Measurements from ENCODE around the gene ENTHD1. TPM values are rescaled to one million over a fixed set of nuclear protein-coding genes. Genes with fewer than 3 reads are reported as not detected.

The ENTHD1 gene
- total RNA-seq, 1 donor from 2014 or later = not detected

DNA sequence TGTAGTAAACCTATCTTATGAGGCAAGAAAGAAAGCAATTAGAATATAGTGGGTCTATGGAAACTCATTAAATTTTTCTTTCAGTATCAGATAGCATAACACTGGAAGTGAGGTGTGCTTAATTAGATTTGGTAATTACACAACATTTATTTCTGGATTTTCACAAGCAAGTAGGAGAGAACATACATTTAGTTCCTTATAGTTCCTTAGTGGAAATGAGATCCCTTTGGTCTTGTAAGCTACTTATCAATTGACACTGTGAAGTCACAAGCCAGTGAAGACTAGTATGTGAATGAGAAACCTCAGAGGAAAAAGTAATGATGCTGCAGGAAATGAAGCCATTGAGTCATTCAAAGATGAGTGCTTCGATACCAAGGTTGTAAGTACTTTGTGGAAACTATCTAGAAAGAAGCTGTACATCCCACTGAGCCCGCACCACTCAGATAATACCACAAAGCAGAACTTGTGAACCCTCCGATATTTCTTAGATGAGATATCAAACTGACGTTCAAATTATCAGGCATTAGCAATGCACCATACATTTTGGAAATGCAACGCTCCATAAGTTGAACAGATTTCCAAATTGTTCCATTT is 53.5 kb downstream of the ENTHD1 start:
- H3K27me3 Mint-ChIP-seq (ENCODE audit: unreplicated experiment) = peaks cover 1% of the 10 kb centered on the region
- no peaks in the 10 kb centered on the region for H3K36me3 Mint-ChIP-seq (ENCODE audit: low read depth, unreplicated experiment)
- no peaks in the 10 kb centered on the region for H3K9me3 Mint-ChIP-seq (ENCODE audit: unreplicated experiment)
- no peak overlapping the region for H3K4me3 Mint-ChIP-seq (ENCODE audit: unreplicated experiment)
- DNase-seq (ENCODE audit: low spot score) = no peak
- TF ChIP-seq, protein P1, sequence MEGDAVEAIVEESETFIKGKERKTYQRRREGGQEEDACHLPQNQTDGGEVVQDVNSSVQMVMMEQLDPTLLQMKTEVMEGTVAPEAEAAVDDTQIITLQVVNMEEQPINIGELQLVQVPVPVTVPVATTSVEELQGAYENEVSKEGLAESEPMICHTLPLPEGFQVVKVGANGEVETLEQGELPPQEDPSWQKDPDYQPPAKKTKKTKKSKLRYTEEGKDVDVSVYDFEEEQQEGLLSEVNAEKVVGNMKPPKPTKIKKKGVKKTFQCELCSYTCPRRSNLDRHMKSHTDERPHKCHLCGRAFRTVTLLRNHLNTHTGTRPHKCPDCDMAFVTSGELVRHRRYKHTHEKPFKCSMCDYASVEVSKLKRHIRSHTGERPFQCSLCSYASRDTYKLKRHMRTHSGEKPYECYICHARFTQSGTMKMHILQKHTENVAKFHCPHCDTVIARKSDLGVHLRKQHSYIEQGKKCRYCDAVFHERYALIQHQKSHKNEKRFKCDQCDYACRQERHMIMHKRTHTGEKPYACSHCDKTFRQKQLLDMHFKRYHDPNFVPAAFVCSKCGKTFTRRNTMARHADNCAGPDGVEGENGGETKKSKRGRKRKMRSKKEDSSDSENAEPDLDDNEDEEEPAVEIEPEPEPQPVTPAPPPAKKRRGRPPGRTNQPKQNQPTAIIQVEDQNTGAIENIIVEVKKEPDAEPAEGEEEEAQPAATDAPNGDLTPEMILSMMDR (IDR thresholded peaks at IDR 0.05; ENCODE audit: unreplicated experiment) = no peak
- H3K27ac Mint-ChIP-seq (ENCODE audit: unreplicated experiment) = no peak overlapping the region
- peaks cover 4% of the 10 kb centered on the region for H3K4me1 Mint-ChIP-seq (ENCODE audit: unreplicated experiment)

GRCh38 chr22:39839204-39839603 is 54.4 kb downstream of the ENTHD1 start:
- no peaks in the 10 kb centered on the region for H3K36me3 Mint-ChIP-seq (ENCODE audit: low read depth, unreplicated experiment)
- peaks cover 1% of the 10 kb centered on the region for H3K27me3 Mint-ChIP-seq (ENCODE audit: unreplicated experiment)
- no peaks in the 10 kb centered on the region for H3K9me3 Mint-ChIP-seq (ENCODE audit: unreplicated experiment)
- peaks cover 4% of the 10 kb centered on the region for H3K4me1 Mint-ChIP-seq (ENCODE audit: unreplicated experiment)
- no peak overlapping the region for H3K27ac Mint-ChIP-seq (ENCODE audit: unreplicated experiment)
- TF ChIP-seq, protein P1 (IDR thresholded peaks at IDR 0.05; ENCODE audit: unreplicated experiment) = no peak
- no peak overlapping the region for H3K4me3 Mint-ChIP-seq (ENCODE audit: unreplicated experiment)
- no peak for DNase-seq (ENCODE audit: low spot score)

DNA sequence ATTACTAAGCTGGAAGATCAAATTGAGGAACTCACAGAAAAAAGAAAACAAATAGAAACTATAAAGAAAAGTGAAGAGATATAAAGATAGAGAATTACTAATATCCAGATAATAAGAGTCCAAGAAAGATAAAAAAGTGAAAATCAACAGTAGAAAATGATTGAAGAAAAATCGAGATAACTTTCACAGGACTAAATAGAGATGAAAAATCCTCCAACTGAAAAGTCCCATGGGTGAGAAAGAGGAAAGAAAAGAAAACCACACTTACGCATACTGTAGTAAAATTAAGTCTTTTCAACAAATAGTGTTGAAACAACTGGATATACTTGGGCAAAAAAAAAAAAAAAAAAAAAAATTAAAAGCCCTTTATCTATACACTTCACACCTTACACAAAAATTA is 60.0 kb downstream of the ENTHD1 start:
- Mint-ChIP-seq H3K9me3 (ENCODE audit: unreplicated experiment) (no peaks in the 10 kb centered on the region), H3K4me3 (ENCODE audit: unreplicated experiment) (no peak overlapping the region), H3K36me3 (ENCODE audit: low read depth, unreplicated experiment) (no peaks in the 10 kb centered on the region), H3K4me1 (ENCODE audit: unreplicated experiment) (peaks cover 10% of the 10 kb centered on the region), H3K27ac (ENCODE audit: unreplicated experiment) (no peak overlapping the region), H3K27me3 (ENCODE audit: unreplicated experiment) (peaks cover 2% of the 10 kb centered on the region)
- TF ChIP-seq, protein P1 (IDR thresholded peaks at IDR 0.05; ENCODE audit: unreplicated experiment) = no peak
- no peak for DNase-seq (ENCODE audit: low spot score)

DNA sequence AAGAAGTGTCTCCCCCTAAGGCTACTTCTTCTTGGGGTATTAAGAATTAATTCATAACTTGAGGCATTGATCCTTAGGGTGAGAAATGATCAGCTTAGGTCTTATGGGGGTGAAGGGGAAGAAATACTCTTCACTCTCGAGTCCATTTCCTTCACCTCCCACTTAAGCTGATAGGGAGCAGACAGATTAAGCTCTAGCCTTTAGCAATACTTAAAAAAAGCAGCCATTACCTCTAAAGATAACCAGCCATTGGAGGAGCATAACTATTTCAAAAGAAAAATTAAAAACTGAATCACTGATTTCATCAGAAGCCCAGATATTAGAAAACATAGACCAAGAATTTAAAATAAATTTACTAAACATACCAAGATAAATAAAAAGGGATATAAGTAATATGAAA is 60.5 kb downstream of the ENTHD1 start:
- H3K9me3 Mint-ChIP-seq (ENCODE audit: unreplicated experiment) = no peaks in the 10 kb centered on the region
- peaks cover 10% of the 10 kb centered on the region for H3K4me1 Mint-ChIP-seq (ENCODE audit: unreplicated experiment)
- peaks cover 2% of the 10 kb centered on the region for H3K27me3 Mint-ChIP-seq (ENCODE audit: unreplicated experiment)
- no peak overlapping the region for H3K4me3 Mint-ChIP-seq (ENCODE audit: unreplicated experiment)
- no peak overlapping the region for H3K27ac Mint-ChIP-seq (ENCODE audit: unreplicated experiment)
- H3K36me3 Mint-ChIP-seq (ENCODE audit: low read depth, unreplicated experiment) = no peaks in the 10 kb centered on the region
- no peak for DNase-seq (ENCODE audit: low spot score)
- TF ChIP-seq, protein P1 (IDR thresholded peaks at IDR 0.05; ENCODE audit: unreplicated experiment) = no peak

DNA sequence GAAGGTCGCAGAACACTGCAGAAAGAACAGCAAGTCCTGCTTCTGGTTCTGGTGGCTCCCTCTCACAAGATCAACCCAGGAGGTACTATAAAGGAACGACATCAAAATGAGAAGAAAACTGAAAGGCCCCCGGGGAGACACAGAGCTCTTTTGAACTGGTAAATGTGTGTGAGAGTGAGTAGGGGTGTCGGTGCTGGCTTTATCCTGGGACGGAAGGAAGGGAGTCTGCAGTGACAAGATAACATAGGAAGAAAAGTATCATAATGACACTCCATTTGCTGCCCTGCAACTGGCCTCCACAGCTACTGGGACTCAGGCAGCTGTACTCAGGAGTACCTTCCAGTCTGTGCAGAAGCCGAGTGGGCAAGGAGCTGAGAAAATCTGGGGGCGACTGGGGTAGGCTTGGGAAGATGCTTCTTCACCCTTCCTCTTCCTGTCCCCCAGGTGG is 60.9 kb downstream of the ENTHD1 start:
- H3K9me3 Mint-ChIP-seq (ENCODE audit: unreplicated experiment) = no peaks in the 10 kb centered on the region
- peaks cover 10% of the 10 kb centered on the region for H3K4me1 Mint-ChIP-seq (ENCODE audit: unreplicated experiment)
- TF ChIP-seq, protein P1 (IDR thresholded peaks at IDR 0.05; ENCODE audit: unreplicated experiment) = no peak
- H3K36me3 Mint-ChIP-seq (ENCODE audit: low read depth, unreplicated experiment) = no peaks in the 10 kb centered on the region
- DNase-seq (ENCODE audit: low spot score) = no peak
- H3K4me3 Mint-ChIP-seq (ENCODE audit: unreplicated experiment) = no peak overlapping the region
- peaks cover 2% of the 10 kb centered on the region for H3K27me3 Mint-ChIP-seq (ENCODE audit: unreplicated experiment)
- no peak overlapping the region for H3K27ac Mint-ChIP-seq (ENCODE audit: unreplicated experiment)

Measured in endothelial cell (in vitro differentiated cells).